Measurements from ENCODE around the gene SURF1. TPM values are rescaled to one million over a fixed set of nuclear protein-coding genes. Genes with fewer than 3 reads are reported as not detected.
"Not testable (repeated sequence)": the region's sequence is repeated elsewhere in the genome, so short reads cannot be mapped to it uniquely, and the experiment has no call there.

The SURF1 gene
- total RNA-seq, 1 experiment from 2014 or later, result 35.6 TPM

- Histone ChIP-seq H3K27me3 (ENCODE audit: low read length) (peaks cover 8% of the 10 kb centered on the region; the same call in 1 of the 2 replicates), H2AFZ (ENCODE audit: low read length) (no peak overlapping the region), H3K4me1 (ENCODE audit: low read length) (peaks cover 16% of the 10 kb centered on the region), H3K9me2 (replicated peaks; ENCODE audit: insufficient read depth, low read length) (no peaks in the 10 kb centered on the region), H3K36me3 (ENCODE audit: insufficient read depth, low read length) (no peaks in the 10 kb centered on the region), H3K79me2 (ENCODE audit: low read length) (peaks cover 14% of the 10 kb centered on the region), H4K20me1 (ENCODE audit: insufficient read depth, low read depth, low read length) (peaks cover 9% of the 10 kb centered on the region; the same call in 1 of the 2 replicates), H3K9ac (ENCODE audit: low read length) (no peak overlapping the region), H3K4me3 (ENCODE audit: low read length) (no peak overlapping the region), H3K4me2 (ENCODE audit: low read depth, low read length, poor library complexity, severe bottlenecking) (no peak overlapping the region), H3K27ac (ENCODE audit: low read length) (no peak overlapping the region), H3K9me3 (ENCODE audit: low read length) (peaks cover 4% of the 10 kb centered on the region; the same call in 1 of the 2 replicates)
- no peak for DNase-seq
Measured at GRCh38 chr9:133379153-133380086, 23.1 kb upstream of the SURF1 start.

DNA sequence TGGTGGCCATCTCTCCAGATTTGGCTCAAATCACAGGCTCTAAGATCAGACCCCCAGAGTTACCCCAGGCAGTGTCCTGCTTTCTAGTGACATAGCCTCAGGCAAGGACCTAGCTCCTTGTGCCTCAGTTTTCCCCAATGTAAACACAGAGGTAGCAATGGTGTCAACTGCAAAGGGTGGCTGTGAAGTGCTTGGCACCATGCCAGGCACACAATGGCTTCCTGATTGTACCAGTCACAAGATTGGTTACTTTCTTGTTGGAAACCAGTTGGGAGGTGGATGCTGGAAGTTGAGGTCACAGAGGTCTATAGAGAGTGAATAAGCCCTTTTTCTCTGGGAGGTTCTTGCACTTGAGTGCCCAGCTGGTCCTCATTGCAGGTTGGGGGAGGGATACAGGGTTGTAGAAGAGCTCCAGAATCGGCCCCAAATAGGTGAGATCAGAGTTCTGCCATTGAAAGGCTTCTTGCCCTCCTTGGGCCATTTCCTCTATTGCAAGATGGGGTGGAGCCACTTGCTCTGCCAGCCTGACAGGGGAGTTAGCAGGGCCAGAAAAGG is 22.2 kb upstream of the SURF1 start:
- Histone ChIP-seq H3K9me2 (replicated peaks; ENCODE audit: insufficient read depth, low read length) (no peaks in the 10 kb centered on the region), H3K27ac (ENCODE audit: low read length) (no peak overlapping the region), H3K4me1 (ENCODE audit: low read length) (peaks cover 22% of the 10 kb centered on the region), H4K20me1 (ENCODE audit: insufficient read depth, low read depth, low read length) (peaks cover 9% of the 10 kb centered on the region; the same call in 1 of the 2 replicates), H3K79me2 (ENCODE audit: low read length) (peaks cover 23% of the 10 kb centered on the region), H3K36me3 (ENCODE audit: insufficient read depth, low read length) (no peaks in the 10 kb centered on the region), H3K27me3 (ENCODE audit: low read length) (peaks cover 8% of the 10 kb centered on the region; the same call in 1 of the 2 replicates), H2AFZ (ENCODE audit: low read length) (no peak overlapping the region), H3K4me3 (ENCODE audit: low read length) (no peak overlapping the region), H3K4me2 (ENCODE audit: low read depth, low read length, poor library complexity, severe bottlenecking) (no peak overlapping the region), H3K9ac (ENCODE audit: low read length) (no peak overlapping the region), H3K9me3 (ENCODE audit: low read length) (peaks cover 4% of the 10 kb centered on the region; the same call in 1 of the 2 replicates)
- no peak for DNase-seq

DNA sequence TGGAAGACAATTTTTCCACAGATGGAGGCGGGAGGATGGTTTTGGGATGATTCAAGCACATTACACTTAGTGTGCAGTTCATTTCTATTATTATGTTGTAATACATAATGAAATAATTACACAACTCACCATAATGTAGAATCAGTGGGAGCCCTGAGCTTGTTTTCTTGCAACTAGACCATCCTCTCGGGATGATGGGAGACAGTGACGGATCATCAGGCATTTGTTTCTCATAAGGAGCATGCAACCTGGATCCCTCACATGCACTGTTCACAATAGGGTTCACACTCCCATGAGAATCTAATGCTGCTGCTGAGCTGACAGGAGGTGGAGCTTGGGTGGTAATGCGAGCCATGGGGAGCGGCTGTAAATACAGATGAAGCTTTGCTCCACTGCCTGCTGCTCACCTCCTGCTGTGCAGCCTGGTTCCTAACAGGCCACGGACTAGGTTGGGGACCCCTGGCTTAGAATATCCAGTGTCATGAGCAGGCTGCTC is 21.5 kb upstream of the SURF1 start:
- Histone ChIP-seq H3K79me2 (ENCODE audit: low read length) (peaks cover 30% of the 10 kb centered on the region), H4K20me1 (ENCODE audit: insufficient read depth, low read depth, low read length) (peaks cover 10% of the 10 kb centered on the region; the same call in 1 of the 2 replicates), H3K27me3 (ENCODE audit: low read length) (peaks cover 8% of the 10 kb centered on the region; the same call in 1 of the 2 replicates), H3K9ac (ENCODE audit: low read length) (no peak overlapping the region), H2AFZ (ENCODE audit: low read length) (no peak overlapping the region), H3K9me2 (replicated peaks; ENCODE audit: insufficient read depth, low read length) (no peaks in the 10 kb centered on the region), H3K4me1 (ENCODE audit: low read length) (peaks cover 22% of the 10 kb centered on the region), H3K4me2 (ENCODE audit: low read depth, low read length, poor library complexity, severe bottlenecking) (no peak overlapping the region), H3K36me3 (ENCODE audit: insufficient read depth, low read length) (no peaks in the 10 kb centered on the region), H3K27ac (ENCODE audit: low read length) (no peak overlapping the region), H3K9me3 (ENCODE audit: low read length) (peaks cover 2% of the 10 kb centered on the region; the same call in 1 of the 2 replicates), H3K4me3 (ENCODE audit: low read length) (no peak overlapping the region)
- DNase-seq, result peak; percentile 64

DNA sequence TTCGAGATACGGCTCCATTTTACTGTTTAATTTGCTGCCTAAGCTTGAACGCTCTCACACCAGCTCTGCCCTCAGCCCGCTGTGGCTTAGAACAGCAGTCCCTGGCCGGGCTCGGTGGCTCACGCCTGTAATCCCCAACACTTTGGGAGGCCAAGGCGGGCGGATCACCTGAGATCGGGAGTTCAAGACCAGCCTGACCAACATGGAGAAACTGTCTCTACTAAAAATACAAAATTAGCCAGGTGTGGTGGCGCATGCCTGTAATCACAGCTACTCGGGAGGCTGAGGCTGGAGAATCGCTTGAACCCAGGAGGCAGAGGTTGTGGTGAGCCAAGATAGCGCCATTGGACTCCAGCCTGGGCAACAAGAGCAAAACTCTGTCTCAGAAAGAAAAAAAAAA is 21.0 kb upstream of the SURF1 start:
- peaks cover 22% of the 10 kb centered on the region for H3K4me1 ChIP-seq (ENCODE audit: low read length)
- H3K9ac ChIP-seq (ENCODE audit: low read length); H3K27ac ChIP-seq (ENCODE audit: low read length); H3K4me2 ChIP-seq (ENCODE audit: low read depth, low read length, poor library complexity, severe bottlenecking); H3K9me3 ChIP-seq (ENCODE audit: low read length); DNase-seq; H3K9me2 ChIP-seq (replicated peaks; ENCODE audit: insufficient read depth, low read length); H3K27me3 ChIP-seq (ENCODE audit: low read length); H2AFZ ChIP-seq (ENCODE audit: low read length); H3K4me3 ChIP-seq (ENCODE audit: low read length); H3K36me3 ChIP-seq (ENCODE audit: insufficient read depth, low read length): not testable (repeated sequence)
- peaks cover 35% of the 10 kb centered on the region for H3K79me2 ChIP-seq (ENCODE audit: low read length)
- peaks cover 12% of the 10 kb centered on the region; the same call in 1 of the 2 replicates for H4K20me1 ChIP-seq (ENCODE audit: insufficient read depth, low read depth, low read length)

DNA sequence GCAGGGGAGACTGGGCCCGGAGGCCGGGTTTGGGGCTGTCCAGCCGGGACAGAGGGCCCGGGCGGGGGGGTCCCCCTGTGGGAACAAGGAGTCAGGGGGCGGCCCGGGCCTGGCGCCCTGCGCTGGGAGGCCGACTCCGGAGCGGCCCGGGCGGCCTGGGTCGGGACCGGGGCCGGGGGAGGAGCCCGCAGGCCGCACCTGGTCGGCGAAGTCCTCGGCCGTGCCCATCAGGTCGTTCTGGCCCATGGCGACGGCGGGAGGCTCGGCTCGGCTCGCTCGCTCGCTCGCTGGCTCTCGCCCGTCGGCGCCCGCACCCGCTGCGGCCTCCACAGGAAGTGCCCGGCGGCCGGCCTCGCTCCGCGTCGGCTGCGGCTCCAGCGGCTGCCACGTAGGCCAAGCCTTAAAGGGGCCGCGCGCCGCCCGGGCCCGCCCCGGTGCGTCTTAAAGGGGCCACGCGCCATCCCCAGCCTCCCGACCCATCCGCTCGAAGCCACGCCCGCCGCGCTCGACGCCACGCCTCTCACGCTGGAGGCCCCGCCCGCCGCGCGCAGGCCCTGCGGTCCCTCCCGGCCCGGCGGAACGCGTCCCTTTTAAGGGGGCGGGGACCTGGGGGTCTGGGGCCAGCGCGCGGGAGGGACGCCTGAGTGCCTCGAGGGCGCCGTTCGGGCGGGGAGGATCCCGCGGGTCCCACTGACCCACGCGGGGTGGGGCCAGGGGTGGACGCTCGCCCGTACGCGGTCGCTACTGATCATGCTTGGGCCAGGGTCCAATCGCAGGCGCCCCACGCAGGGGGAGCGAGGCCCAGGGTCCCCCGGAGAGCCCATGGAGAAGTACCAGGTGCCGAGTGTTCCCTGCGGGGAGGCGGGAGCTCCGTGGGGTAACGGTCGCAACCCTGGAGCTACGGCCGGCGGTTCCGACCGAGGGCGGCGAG is 19.7 kb upstream of the SURF1 start, which contains the start of the genes STKLD1 and SURF4:
Gene STKLD1, plus strand, starts transcription at position 643 of the 931 bp plus-strand sequence. Its CDS starts 108 bp downstream, at position 751.
Gene SURF4, minus strand, starts transcription at position 337 of the 931 bp plus-strand sequence. Its CDS starts 91 bp downstream, at position 246.
- Histone ChIP-seq H3K9me3 (ENCODE audit: low read length) (no peaks in the 10 kb centered on the region), H4K20me1 (ENCODE audit: insufficient read depth, low read depth, low read length) (peaks cover 12% of the 10 kb centered on the region; the same call in 1 of the 2 replicates), H3K79me2 (ENCODE audit: low read length) (peaks cover 48% of the 10 kb centered on the region), H3K36me3 (ENCODE audit: insufficient read depth, low read length) (no peaks in the 10 kb centered on the region), H3K27ac (ENCODE audit: low read length) (peak within 1 kb of the TSS; percentile 67), H3K4me2 (ENCODE audit: low read depth, low read length, poor library complexity, severe bottlenecking) (peak within 1 kb of the TSS; percentile 74), H3K9ac (ENCODE audit: low read length) (peak within 1 kb of the TSS; percentile 91), H2AFZ (ENCODE audit: low read length) (peak within 1 kb of the TSS; percentile 28; the same call in 1 of the 2 replicates), H3K9me2 (replicated peaks; ENCODE audit: insufficient read depth, low read length) (no peaks in the 10 kb centered on the region), H3K27me3 (ENCODE audit: low read length) (peaks cover 8% of the 10 kb centered on the region; the same call in 1 of the 2 replicates), H3K4me1 (ENCODE audit: low read length) (peaks cover 22% of the 10 kb centered on the region), H3K4me3 (ENCODE audit: low read length) (peak within 1 kb of the TSS; percentile 76)
- DNase-seq, result peak; percentile 98

DNA sequence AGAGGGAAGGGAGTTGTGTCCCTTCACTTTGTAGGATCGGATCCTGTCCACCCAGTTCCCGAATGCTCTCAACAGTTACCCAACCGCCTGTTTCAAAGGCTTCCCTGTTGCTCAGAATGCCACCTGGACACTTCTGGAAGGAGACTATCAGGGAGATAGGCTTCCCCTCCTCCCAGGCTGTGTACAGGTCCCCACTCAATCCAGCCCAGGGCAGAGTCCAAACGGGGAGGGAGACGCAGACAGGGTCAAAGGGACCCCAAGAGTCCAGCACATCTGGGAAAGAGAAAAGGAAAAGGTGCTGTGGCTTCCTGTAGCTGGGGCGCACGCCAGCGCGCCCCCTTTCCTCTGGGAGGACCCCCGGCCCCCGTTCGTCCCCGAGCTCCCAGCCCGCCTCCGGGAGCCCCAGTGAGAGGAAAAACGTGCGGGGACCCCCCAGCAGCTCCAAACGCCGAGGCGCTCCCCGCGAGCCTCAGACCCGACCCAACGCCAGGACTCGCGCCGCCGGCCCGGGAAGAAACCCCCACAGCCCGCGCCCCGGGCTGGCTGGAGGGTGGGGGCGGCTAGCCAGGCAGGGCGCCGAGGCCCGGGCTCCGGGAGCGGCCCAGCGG is 18.9 kb upstream of the SURF1 start:
- H3K36me3 ChIP-seq (ENCODE audit: insufficient read depth, low read length), result no peaks in the 10 kb centered on the region
- H3K9me2 ChIP-seq (replicated peaks; ENCODE audit: insufficient read depth, low read length), result no peaks in the 10 kb centered on the region
- H3K9ac ChIP-seq (ENCODE audit: low read length), result peak overlapping the region; percentile 91
- H3K9me3 ChIP-seq (ENCODE audit: low read length), result no peaks in the 10 kb centered on the region
- H3K79me2 ChIP-seq (ENCODE audit: low read length), result peaks cover 56% of the 10 kb centered on the region
- H3K27me3 ChIP-seq (ENCODE audit: low read length), result peaks cover 8% of the 10 kb centered on the region; the same call in 1 of the 2 replicates
- peak overlapping the region; percentile 67 for H3K27ac ChIP-seq (ENCODE audit: low read length)
- H4K20me1 ChIP-seq (ENCODE audit: insufficient read depth, low read depth, low read length), result peaks cover 18% of the 10 kb centered on the region; the same call in 1 of the 2 replicates
- peak overlapping the region; percentile 74 for H3K4me2 ChIP-seq (ENCODE audit: low read depth, low read length, poor library complexity, severe bottlenecking)
- no peak overlapping the region for H2AFZ ChIP-seq (ENCODE audit: low read length)
- H3K4me1 ChIP-seq (ENCODE audit: low read length), result peaks cover 22% of the 10 kb centered on the region
- DNase-seq, result peak; percentile 68
- peak overlapping the region; percentile 76 for H3K4me3 ChIP-seq (ENCODE audit: low read length)

DNA sequence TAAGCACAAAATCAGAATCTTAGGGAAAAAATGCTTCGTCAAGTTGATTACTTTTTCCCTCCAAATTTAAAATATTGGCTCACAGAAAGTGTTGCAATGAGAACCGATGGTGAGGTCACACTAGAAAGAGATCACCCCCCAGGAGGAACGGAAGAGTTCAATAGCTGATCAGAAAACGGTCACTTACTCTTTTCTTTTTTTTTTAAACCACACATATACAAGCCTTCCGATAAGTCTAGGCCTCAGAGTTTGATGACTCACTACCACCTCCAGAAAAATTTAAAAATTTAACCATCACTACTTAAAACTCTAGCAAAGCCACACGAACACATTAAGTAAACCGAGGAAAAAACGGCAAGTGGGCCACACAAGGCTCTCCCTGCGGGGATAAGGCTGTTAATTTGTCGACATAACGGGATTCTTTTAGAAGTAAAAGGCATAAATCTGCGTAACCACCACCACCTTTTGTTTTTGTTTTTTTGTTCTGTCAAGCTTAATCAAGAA is 18.4 kb upstream of the SURF1 start:
- no peaks in the 10 kb centered on the region for H3K9me2 ChIP-seq (replicated peaks; ENCODE audit: insufficient read depth, low read length)
- DNase-seq, result no peak
- H3K9me3 ChIP-seq (ENCODE audit: low read length), result no peaks in the 10 kb centered on the region
- no peak overlapping the region for H2AFZ ChIP-seq (ENCODE audit: low read length)
- H3K4me3 ChIP-seq (ENCODE audit: low read length), result peak overlapping the region; percentile 76
- H3K4me2 ChIP-seq (ENCODE audit: low read depth, low read length, poor library complexity, severe bottlenecking), result peak overlapping the region; percentile 74
- peaks cover 24% of the 10 kb centered on the region; the same call in 1 of the 2 replicates for H4K20me1 ChIP-seq (ENCODE audit: insufficient read depth, low read depth, low read length)
- H3K27ac ChIP-seq (ENCODE audit: low read length), result no peak overlapping the region
- H3K79me2 ChIP-seq (ENCODE audit: low read length), result peaks cover 61% of the 10 kb centered on the region
- peaks cover 3% of the 10 kb centered on the region; the same call in 1 of the 2 replicates for H3K36me3 ChIP-seq (ENCODE audit: insufficient read depth, low read length)
- H3K4me1 ChIP-seq (ENCODE audit: low read length), result peaks cover 22% of the 10 kb centered on the region
- peaks cover 8% of the 10 kb centered on the region; the same call in 1 of the 2 replicates for H3K27me3 ChIP-seq (ENCODE audit: low read length)
- H3K9ac ChIP-seq (ENCODE audit: low read length), result peak overlapping the region; percentile 91

All from Karpas-422 (cell line).